Heart right ventricle (tissue), 16 donors: ENCODE measurements around the gene TTC23. TPM values are rescaled to one million over a fixed set of nuclear protein-coding genes. Genes with fewer than 3 reads are reported as not detected.
A peak's percentile ranks its signal among the peaks of the same experiment; 100 is the strongest.

Source experiments
- ATAC-seq, 8 donors: fragments of 200-7000 bp; cut with Tn5 transposase; one replicate each; pipeline ENCODE4 v1.9.1; 2020; ENCODE audit warnings: mild to moderate bottlenecking in 8 of 8, moderate library complexity in 8 of 8, moderate number of reproducible peaks in 1 of 8
- DNase-seq, 2 donors: peaks; one replicate each; pipeline ENCODE4 v3.0.0-alpha.2; 2020
- H3K27ac ChIP-seq, 10 donors: fragments of 200-600 bp; sonication (generic) in 2 of 10; one replicate each; pipeline versions ENCODE4 v1.5.0 to v1.8.0; 2020 to 2022; ENCODE audit warnings: mild to moderate bottlenecking in 3 of 10
- H3K27me3 ChIP-seq, 7 donors: fragments of 200-600 bp; one replicate each; pipeline ENCODE4 v1.8.0; 2021 to 2022; ENCODE audit warnings: mild to moderate bottlenecking in 2 of 7
- H3K36me3 ChIP-seq, 9 donors: fragments of 200-600 bp; sonication (generic) in 1 of 9; one replicate each; pipeline versions ENCODE4 v1.5.0 to v1.8.0; 2020 to 2022; ENCODE audit warnings: mild to moderate bottlenecking in 2 of 9
- H3K4me1 ChIP-seq, 9 donors: fragments of 200-600 bp; sonication (generic) in 1 of 9; one replicate each; pipeline versions ENCODE4 v1.5.0 to v1.8.0; 2020 to 2022; ENCODE audit warnings: mild to moderate bottlenecking in 4 of 9
- H3K4me3 ChIP-seq, 10 donors: fragments of 200-600 bp; sonication (generic) in 2 of 10; one replicate each; pipeline versions ENCODE4 v1.5.0 to v1.8.0; 2020 to 2022; ENCODE audit warnings: mild to moderate bottlenecking in 7 of 10, moderate library complexity in 2 of 10
- H3K9me3 ChIP-seq, 11 donors: fragments of 200-600 bp in 10 of 11; sonication (generic) in 2 of 11; one replicate each; pipeline versions ENCODE4 v1.5.0 to v1.8.0; 2013 to 2022; ENCODE audit warnings: mild to moderate bottlenecking in 2 of 11, control low read depth in 1 of 11, moderate library complexity in 1 of 11
- CTCF ChIP-seq, 9 donors: fragments of 200-600 bp; sonication (generic) in 2 of 9; IDR thresholded peaks; one replicate each; pipeline versions ENCODE4 v1.5.0 to v1.8.0; 2021 to 2022; ENCODE audit warnings: antibody characterized with exemption in 9 of 9, mild to moderate bottlenecking in 5 of 9, moderate library complexity in 1 of 9
- WGBS, 2 donors: extraction: QIAGEN DNeasy Blood & Tissue Kit; methylation state at CpG; one replicate each; pipeline ENCODE4 v1.1.7; 2013; ENCODE audit warnings: inconsistent platforms in 1 of 2; 5-methylcytosine and 5-hydroxymethylcytosine counted together
- intact Hi-C, 10 donors: fragments of 100-400 bp; cut with DNase I; formaldehyde crosslinking; loops; one replicate each; pipeline versions ENCODE4 v1.11.1 to v1.14.2; 2022
- polyA plus RNA-seq, 2 donors: library from polyadenylated mRNA; stranded (reverse); fragments of 200-250 nt; gene quantifications; one replicate each; pipeline ENCODE4 v1.2.3, GENCODE V29; 2013
- total RNA-seq, 10 donors: library from RNA; stranded (reverse); fragmentation: NEBNext Ultra II Directional in 3 of 10; extraction: Animal tissue kit (Norgen Biotek cat#: 25700) in 3 of 10; gene quantifications; one replicate each; pipeline versions ENCODE4 v1.2.1 to v1.2.4, GENCODE V29; 2021 to 2023
- donor health status: Arrhythmogenic right ventricular cardiomyopathy.
- donor health status: ischemic (EF 13 %, LVEDD 7.1; RV severe dilation, severe dysfunction).
- donor health status: healthy with polysubstance abuse.
- donor health status: DM: no; HTN: yes; CAD: no.
- donor health status: DM: no; HTN: no; CAD: no.
- donor health status: ischemic (EF 25% LVEDD 6.9; RV normal size, moderate dysfunction).
- donor health status: ischemic (EF 25% LVEDD 5.7; RV mildly dilated, moderate dysfunction).
- donor health status: healthy.
- donor health status: DM: yes; HTN: yes; CAD: no.
- donor health status: Ischemic cardiomyopathy.
- donor health status: ischemic (EF 35%, LVEDD 5.7; RV mildly dilated, moderate dysfunction).
- donor health status: nonischemic (EF 11% LVEDD 7.7; RV severe dilation, severe dysfunction).
- donor health status: DM: yes; HTN: yes; CAD: no.
- donor health status: PGD.
- donor health status: ischemic (EF 29% LVEDD 5.4; RV normal size, mild dysfunction).
- donor health status: nonischemic (EF 23%, LVEDD 6.1; RV moderate dilation, normal function).

The TTC23 gene
- total and polyA plus RNA-seq, 12 donors = 6.0 to 16.9 (median 10.9) TPM

- Histone ChIP-seq H3K36me3 (peaks cover 0 to 16% (median 0%) of the 10 kb centered on the region in 9 donors), H3K4me1 (peaks cover 4 to 58% (median 31%) of the 10 kb centered on the region in 9 donors), H3K27ac (peak overlapping the region in 9 of 10 donors; percentile 67 to 86 (median 76)), H3K9me3 (no peaks in the 10 kb centered on the region), H3K4me3 (no peak overlapping the region), H3K27me3 (no peaks in the 10 kb centered on the region)
- ATAC-seq = peak in 4 of 8 donors; percentile 28 to 54 (median 32)
- 68 to 71% methylated on average over 3 of the region's 3 CpGs for WGBS, 2 donors
- intact Hi-C loops = loop anchor here in 2 of 10 donors (1.0 to 2.0 kb wide), 2 partner anchors 30 to 74 kb away; no protein-coding TSS in a partner anchor
- TF ChIP-seq CTCF (IDR thresholded peaks at IDR 0.05) = no peak
- no peak for DNase-seq
Observed at GRCh38 chr15:99180086-99180963, 69.1 kb downstream of the TTC23 start.

- Histone ChIP-seq H3K27ac (no peak overlapping the region), H3K27me3 (no peaks in the 10 kb centered on the region), H3K4me3 (no peak overlapping the region), H3K4me1 (peaks cover 6 to 79% (median 44%) of the 10 kb centered on the region in 9 donors), H3K36me3 (peaks cover 0 to 33% (median 0%) of the 10 kb centered on the region in 9 donors), H3K9me3 (no peaks in the 10 kb centered on the region)
- 93 to 99% methylated on average over 2 of the region's 2 CpGs for WGBS, 2 donors
- ATAC-seq (no peak), DNase-seq (no peak)
- intact Hi-C loops = loop anchor here in 1 of 10 donors (10.0 kb wide), 1 partner anchor 53 kb away; no protein-coding TSS in a partner anchor
- no peak for TF ChIP-seq CTCF (IDR thresholded peaks at IDR 0.05)
Observed at GRCh38 chr15:99177679-99178078, 71.7 kb downstream of the TTC23 start.

GRCh38 chr15:99176757-99177156, 72.6 kb downstream of the TTC23 start:
- Histone ChIP-seq H3K9me3 (no peaks in the 10 kb centered on the region), H3K27ac (peak overlapping the region in 1 of 10 donors; percentile 84), H3K36me3 (peaks cover 0 to 42% (median 0%) of the 10 kb centered on the region in 9 donors), H3K4me3 (no peak overlapping the region), H3K27me3 (no peaks in the 10 kb centered on the region), H3K4me1 (peaks cover 6 to 71% (median 41%) of the 10 kb centered on the region in 9 donors)
- intact Hi-C loops = loop anchor here in 1 of 10 donors (10.0 kb wide), 1 partner anchor 52 kb away; no protein-coding TSS in a partner anchor
- no peak for TF ChIP-seq CTCF (IDR thresholded peaks at IDR 0.05)
- DNase-seq = no peak
- peak in 1 of 8 donors; percentile 27 for ATAC-seq
- 74 to 79% methylated on average over 2 of the region's 2 CpGs for WGBS, 2 donors

GRCh38 chr15:99174567-99175395, 74.6 kb downstream of the TTC23 start:
- H3K27me3 ChIP-seq = no peaks in the 10 kb centered on the region
- peak overlapping the region; percentile 66 to 90 (median 80) for H3K27ac ChIP-seq
- ATAC-seq (peak; percentile 66 to 92 (median 85)), DNase-seq (peak; percentile 28 to 48)
- no peak overlapping the region for H3K4me3 ChIP-seq
- H3K4me1 ChIP-seq = peaks cover 5 to 64% (median 35%) of the 10 kb centered on the region in 9 donors
- peaks cover 0 to 62% (median 0%) of the 10 kb centered on the region in 9 donors for H3K36me3 ChIP-seq
- WGBS, 2 donors = 41 to 45% methylated on average over 15 of the region's 15 CpGs
- no peaks in the 10 kb centered on the region for H3K9me3 ChIP-seq
- intact Hi-C loops = loop anchor here in 5 of 10 donors (5.0 to 10.0 kb wide), 5 partner anchors 38 to 67 kb away; partner anchors contain the start of gene SYNM (in 1 of the 5)
- no peak for TF ChIP-seq CTCF (IDR thresholded peaks at IDR 0.05)
